G401 (cell line): Measurements from ENCODE around the gene CROCC. TPM values are rescaled to one million over a fixed set of nuclear protein-coding genes. Genes with fewer than 3 reads are reported as not detected.
"Not testable (repeated sequence)": the region's sequence is repeated elsewhere in the genome, so short reads cannot be mapped to it uniquely, and the experiment has no call there.

Experiments used
- DNase-seq: peaks from one replicate; pipeline ENCODE4 v3.0.0-alpha.2; 2015; ENCODE audit warnings: low spot score
- in situ Hi-C: cut with HindIII; loops from 2 replicates; pipeline ENCODE4 v1.10.0; 2016; ENCODE audit warnings: low sequenced_read_pairs, mixed read lengths
- total RNA-seq: library from RNA; depleted of rRNA; stranded (reverse); fragments of >200 nt; shearing (Covaris generic); gene quantifications from 2 replicates; pipeline ENCODE4 v1.2.3, GENCODE V29; 2014

CROCC gene
- total RNA-seq, 1 experiment from 2014 or later: 29.7 TPM

DNA sequence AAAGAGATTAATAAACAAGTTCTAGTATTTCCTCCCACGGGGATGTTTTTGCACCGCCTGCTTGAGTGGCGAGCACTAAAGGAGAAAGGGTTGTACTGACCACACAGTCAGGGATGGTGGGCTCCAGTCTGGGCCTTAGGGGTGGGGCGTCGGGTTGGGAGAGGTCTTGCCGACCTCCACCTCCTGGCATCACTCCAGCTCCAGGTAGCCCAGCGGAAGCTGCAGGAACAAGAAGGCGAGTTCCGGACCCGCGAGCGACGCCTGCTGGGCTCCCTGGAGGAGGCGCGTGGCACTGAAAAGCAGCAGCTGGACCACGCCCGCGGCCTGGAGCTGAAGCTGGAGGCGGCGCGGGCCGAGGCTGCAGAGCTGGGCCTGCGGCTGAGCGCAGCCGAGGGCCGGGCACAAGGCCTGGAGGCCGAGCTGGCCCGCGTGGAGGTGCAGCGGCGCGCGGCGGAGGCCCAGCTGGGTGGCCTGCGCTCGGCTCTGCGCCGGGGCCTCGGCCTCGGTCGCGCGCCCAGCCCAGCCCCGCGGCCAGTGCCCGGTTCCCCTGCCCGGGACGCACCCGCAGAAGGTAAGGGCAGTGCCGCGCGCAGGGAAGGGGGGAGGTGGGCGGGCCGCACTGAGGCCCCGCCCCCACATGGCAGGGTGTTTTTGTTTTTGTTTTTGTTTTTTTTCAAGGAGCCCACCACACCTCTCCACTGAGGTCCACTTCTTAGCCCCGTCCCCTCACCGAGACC lies 39.0 kb downstream of the CROCC start:
- DNase-seq: peak; percentile 41
- in situ Hi-C loops: no loop called here

DNA sequence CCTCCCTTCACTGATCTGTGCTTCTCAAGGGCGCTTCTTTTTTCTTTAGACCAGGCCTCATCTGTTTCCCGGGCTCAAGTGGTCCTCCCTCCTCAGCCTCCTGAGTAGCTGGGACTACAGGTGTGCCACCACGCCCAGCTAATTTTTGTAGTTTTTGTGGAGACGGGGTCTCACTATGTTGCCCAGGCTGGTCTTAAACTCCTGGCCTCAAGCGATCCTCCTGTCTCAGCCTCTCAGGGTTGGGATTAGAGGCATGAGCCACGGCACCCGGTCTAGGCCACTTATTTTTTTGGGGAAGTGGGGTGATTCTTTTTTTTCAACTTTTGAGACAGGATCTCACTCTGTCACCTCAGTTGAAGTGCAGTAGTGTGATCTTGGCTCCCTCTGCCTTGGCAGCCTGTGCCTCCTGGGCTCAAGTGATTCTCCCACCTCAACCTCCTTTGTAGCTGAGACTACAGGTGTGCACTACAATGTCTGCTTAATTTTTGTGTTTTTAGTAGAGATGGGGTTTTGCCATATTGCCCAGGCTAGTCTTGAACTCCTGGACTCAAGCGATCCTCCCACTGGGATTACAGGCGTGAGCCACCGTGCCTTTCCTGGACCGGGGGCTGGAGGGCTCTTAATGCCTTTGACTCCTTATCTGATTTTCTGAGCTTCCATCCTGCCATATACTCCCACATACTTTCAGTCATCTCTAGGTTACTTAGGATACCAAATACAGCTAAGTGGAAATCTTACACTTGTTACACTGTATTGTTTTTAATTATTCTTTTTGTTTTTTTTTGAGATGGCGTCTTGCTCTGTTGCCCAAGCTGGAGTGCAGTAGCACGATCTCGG lies 39.8 kb downstream of the CROCC start:
- in situ Hi-C loops: no loop called here
- DNase-seq: no peak

DNA sequence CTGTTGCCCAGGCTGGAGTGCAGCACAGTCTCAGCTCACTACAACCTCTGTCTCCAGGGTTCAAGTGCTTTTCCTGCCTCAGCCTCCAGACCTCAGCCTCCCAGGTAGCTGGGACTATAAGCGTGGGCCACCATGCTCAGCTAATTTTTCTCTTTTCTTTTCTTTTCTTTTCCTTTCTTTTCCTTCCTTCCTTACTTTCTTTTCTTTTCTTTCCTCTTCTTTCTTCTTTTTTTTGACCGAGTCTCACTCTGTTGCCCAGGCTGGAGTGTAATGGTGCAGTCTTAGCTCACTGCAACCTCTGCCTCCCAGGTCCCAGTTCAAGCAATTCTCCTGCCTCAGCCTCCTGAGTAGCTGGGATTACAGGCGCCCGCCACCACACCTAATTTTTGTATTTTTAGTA lies 42.4 kb downstream of the CROCC start:
- DNase-seq, in situ Hi-C loops: not testable (repeated sequence)

DNA sequence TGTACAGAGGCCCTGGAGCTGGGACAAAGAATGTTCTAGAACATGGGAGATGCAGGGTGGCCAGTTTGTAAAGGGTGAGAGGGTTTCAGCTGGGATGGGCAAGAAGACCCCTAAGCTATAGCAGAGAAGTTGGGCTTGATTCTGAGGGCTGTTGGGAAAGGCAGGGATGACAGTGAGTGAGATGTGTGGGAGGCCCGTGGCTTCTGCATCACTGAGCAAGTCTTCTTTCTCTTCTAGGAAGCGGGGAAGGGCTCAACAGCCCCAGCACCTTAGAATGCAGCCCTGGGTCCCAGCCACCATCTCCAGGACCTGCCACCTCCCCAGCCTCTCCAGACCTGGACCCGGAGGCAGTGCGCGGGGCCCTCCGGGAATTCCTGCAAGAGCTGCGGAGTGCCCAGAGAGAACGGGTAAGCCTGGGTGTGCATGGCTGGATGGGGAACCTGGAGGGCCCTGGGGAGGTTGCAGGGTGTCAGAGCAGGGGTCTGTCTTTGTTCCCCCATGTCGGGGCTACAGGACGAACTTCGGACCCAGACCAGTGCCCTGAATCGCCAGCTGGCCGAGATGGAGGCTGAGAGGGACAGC lies 43.8 kb downstream of the CROCC start:
- DNase-seq: no peak
- in situ Hi-C loops: no loop called here

DNA sequence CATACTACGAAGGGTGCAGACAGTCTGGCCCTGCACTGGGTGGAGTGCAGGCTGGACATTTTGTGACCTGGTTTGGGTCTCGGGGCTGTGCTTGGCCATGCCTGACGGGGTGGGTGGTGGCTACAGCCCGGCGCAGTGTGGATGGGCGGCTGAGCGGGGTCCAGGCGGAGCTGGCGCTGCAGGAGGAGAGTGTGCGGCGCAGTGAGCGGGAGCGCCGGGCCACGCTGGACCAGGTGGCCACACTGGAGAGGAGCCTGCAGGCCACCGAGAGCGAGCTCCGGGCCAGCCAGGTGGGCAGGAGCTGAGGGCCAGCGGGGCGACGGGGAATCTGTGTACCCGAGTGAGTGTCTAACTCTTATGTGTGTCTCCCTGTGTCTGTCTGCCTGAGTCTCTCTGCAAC lies 44.6 kb downstream of the CROCC start:
- DNase-seq: no peak
- in situ Hi-C loops: no loop called here

DNA sequence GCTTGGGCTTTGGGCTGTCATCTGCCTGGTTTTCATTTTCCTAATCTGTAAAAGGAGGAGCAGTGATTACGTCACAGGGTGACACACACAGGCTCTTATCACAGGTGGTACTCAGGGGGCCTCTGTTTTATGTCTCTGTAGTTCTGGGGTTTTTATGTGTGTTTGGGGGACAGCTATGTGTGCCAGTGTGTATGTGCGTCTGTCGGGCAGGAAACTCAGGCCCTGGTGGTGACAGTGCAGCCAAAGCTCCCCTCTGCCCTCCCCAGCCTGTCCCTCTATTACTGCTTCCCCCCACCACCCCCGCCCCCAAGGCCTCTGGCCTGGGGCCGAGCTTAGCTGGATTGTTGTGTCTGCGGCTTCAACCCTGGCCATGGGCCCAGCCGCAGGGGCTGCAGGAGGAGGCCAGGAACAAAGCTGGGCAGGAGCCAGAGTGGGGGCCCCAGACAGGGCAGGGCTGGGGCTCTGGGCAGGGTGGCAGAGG lies 45.4 kb downstream of the CROCC start:
- no peak for DNase-seq
- in situ Hi-C loops: no loop called here

DNA sequence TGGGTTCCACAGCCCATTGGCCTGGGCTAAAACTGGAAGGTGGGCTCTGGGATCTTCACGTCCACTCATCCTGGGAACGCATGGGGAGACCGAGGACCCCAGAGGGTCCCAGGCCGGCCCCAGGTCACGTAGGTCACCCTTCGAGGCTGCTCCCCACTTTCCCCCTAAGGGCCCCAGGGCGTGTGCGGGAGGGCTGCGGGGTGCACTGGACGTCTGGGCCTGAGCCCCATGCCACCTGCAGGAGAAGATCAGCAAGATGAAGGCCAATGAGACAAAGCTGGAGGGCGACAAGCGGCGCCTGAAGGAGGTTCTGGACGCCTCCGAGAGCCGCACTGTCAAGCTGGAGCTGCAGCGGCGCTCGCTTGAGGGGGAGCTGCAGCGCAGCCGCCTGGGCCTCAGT lies 46.2 kb downstream of the CROCC start:
- DNase-seq: no peak
- in situ Hi-C loops: no loop called here

DNA sequence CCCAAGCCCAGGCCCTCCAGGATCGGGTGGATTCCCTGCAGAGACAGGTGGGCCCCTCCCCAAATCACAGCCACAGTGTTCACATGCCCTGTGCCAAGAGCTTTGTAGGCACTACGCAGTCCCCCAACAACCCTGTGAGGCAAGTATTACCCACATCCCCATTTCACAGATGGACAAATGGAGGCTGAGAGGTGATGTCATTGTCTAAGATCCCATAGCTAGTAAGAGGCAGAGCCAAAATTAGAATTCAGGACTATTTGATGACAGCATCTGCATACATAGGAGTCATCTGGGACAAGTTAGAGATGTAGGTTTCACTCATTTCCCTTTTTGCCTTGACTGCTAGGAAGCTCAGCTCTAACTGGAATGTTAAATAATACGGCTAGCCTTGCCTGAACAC lies 46.6 kb downstream of the CROCC start:
- in situ Hi-C loops: no loop called here
- DNase-seq: no peak

DNA sequence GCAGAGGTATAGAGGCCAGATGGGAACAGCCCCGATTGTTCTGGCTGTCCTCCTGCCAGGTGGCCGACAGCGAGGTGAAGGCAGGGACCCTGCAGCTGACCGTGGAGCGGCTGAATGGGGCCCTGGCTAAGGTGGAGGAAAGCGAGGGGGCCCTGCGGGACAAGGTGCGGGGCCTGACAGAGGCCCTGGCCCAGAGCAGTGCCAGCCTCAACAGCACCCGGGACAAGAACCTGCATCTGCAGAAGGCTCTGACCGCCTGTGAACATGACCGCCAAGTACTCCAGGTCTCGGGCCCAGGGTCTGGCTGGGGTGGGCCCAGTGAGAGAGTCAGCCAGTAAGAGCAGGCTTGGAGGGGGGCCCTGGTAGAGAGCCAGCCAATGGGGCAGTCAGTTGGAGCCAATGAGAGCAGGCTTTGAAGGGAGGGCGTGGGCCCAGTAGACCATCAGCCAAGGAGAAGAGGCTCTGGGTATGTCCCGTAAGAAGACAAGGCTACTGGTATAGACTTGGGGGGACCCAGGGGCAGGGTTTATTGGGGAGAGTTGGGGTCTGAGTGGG lies 47.4 kb downstream of the CROCC start:
- DNase-seq: no peak
- in situ Hi-C loops: no loop called here

DNA sequence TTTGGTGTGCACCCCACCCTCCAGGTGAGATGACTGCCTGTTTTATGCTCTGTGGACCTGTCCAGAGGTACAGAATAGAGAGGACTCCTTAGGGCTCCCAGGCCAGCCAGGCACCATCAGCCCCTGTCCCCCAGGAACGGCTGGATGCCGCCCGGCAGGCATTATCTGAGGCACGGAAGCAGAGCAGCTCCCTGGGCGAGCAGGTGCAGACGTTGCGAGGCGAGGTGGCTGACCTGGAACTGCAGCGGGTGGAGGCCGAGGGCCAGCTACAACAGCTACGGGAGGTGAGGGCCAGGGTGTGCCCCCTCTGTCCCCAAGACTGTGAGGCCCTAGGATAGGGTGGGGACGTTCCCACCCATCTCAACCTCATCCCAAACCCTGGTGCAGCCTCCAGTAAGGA lies 47.9 kb downstream of the CROCC start:
- in situ Hi-C loops: loop anchor here (5.0 kb wide), 1 partner anchor 73 kb away; no protein-coding TSS in a partner anchor
- DNase-seq: no peak

DNA sequence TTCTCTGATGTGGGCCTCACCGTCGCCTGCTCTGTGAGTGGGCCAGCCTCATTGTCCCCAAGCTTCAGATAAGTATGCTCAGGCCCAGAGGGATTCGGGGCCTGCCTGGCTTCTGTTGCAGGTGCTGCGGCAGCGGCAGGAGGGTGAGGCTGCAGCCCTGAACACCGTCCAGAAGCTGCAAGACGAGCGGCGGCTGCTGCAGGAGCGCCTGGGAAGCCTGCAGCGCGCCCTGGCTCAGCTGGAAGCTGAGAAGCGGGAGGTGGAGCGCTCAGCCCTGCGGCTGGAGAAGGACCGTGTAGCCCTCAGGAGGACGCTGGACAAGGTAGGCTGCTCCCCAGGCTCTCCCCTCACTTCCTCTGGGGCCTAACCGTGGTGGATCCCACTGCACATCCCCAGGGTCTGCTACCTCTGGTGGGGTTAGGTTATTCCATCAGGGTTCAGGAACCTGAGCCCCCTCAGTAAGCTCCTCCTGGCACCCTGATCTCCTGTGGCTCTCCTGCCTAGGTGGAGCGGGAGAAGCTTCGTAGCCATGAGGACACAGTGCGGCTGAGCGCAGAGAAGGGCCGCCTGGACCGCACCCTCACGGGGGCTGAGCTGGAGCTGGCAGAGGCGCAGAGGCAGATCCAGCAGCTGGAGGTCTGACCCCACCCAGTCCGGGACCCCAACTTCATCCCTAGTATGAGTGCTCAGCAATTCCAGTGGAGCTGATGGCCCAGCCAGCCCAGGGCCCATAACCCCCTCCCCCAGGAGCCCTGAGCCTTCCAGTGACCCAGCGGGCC lies 48.6 kb downstream of the CROCC start:
- in situ Hi-C loops: loop anchor here (5.0 kb wide), 1 partner anchor 72 kb away; no protein-coding TSS in a partner anchor
- DNase-seq: no peak

DNA sequence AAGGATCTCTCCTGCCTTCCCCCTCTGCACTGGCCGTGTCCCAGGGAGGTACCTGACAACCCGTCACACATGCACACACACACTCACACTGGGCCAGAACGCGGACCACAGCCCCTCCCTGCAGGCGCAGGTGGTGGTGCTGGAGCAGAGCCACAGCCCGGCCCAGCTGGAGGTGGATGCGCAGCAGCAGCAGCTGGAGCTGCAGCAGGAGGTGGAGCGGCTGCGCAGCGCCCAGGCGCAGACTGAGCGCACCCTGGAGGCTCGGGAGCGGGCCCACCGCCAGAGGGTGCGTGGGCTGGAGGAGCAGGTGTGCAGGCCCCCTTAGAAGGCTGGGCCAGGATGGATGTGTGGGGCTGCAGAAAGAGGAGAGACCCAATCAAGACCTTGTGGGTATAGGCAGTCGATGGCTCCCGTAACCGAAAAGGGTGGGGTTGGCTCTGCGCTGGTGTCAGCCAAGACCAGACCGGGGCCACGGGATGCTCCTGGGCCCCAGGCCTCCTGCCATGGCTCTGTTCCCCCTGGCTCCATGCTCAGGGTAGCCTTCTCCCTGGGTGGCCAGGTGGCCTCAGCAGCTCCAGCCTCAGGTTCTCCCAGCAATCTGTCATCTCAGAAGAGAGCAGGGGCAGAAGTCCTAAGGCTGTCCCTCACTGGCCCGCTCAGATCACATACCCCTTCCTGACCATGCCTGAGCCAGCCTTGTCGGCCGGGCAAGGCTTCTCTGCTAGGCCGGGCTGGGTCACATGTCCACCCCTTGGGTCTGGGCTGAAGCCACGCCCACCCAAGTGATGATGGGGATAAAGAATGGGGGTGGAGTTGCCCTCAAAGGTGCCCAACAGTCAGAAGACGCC lies 49.8 kb downstream of the CROCC start:
- DNase-seq: peak; percentile 46
- in situ Hi-C loops: loop anchor here (5.0 kb wide), 1 partner anchor 71 kb away; no protein-coding TSS in a partner anchor

DNA sequence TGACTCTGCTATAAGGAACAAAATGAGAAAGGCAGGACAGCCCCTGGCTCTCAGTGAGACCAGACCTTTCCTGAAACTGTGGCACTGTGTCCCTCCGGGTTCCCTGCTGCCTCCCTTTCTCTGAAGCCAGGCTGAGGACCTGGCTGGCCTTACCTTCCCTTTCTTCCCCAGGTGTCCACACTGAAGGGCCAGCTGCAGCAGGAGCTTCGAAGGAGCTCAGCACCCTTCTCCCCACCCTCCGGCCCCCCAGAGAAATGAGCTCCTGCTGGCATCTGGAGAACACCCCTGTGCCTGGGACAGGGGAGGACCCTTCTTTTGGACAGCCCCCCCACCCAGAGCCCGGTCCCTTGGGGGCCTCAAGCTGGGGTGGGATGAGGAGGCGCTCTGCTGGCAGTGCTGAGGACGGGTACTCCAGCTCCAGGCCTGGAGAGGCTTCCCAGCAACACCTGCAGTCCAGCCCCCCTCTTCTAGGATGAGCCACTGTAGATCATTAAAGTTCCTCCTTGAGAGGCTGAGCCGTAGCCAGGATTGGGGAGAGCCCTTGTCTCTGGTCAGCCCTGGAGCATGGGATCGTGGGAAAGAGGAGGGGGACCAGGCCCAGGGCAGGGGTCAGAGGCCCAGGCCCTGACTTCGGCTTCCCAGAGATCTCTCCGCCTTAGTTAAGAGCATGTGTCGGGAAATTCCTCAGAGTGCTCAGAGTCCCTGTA lies 50.6 kb downstream of the CROCC start:
- no peak for DNase-seq
- in situ Hi-C loops: loop anchor here (5.0 kb wide), 1 partner anchor 70 kb away; no protein-coding TSS in a partner anchor

DNA sequence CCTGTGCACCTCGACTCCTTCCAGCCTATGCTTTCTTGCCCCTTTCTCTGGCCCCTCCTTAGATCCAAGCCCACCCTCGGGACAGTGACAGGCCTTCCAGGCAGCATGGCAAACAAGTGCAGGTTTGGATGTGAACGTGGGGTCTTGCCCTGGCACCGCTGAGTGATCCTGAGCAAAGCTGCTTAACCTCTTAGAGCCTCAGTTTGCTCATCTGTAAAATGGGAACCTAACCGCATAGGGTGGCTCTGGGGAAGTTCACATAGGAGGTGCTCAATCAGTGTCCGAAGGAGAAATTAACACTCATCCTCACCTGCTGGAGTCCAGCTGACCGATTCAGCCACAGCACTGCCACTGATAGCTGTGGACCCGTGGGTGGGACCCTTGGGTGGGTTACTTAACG lies 51.5 kb downstream of the CROCC start:
- in situ Hi-C loops: loop anchor here (5.0 kb wide), 1 partner anchor 69 kb away; no protein-coding TSS in a partner anchor
- no peak for DNase-seq

DNA sequence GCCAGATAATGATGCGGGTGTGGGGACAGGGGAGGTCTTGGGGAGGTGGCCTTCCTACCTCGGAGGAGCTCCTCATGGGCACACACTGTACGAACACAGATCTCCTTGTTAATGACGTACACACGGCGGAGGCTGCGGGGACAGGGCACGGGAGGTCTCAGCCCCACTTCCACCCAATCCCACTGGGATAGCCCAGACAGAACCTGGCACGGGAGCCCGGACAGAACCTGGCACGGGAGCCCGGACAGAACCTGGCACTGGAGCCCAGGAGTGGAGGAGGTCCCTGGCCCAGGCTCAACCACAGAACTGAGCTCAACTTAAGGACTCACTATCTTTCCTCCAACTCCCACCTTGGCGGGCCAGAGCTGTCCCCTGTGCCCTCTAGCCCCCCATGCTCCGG lies 53.5 kb downstream of the CROCC start:
- in situ Hi-C loops: no loop called here
- no peak for DNase-seq

DNA sequence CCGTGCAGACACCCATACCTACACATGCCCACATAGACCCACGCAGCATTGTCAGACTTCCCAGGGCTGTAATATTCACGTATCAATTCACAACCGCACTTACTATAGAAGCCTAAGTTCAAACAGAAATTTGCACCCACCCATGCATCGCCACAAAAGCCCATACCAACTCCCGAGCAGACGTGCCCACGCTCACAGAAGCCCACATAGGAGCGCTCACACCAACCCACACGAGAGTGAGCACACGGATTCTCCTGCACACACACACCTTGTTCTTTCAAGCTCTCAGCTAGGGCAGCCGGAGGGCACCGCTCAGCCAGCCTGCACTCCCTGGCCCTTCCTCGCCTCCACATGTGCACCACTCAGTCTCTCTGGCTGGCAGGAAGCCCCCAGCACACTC lies 54.1 kb downstream of the CROCC start:
- DNase-seq: no peak
- in situ Hi-C loops: no loop called here

DNA sequence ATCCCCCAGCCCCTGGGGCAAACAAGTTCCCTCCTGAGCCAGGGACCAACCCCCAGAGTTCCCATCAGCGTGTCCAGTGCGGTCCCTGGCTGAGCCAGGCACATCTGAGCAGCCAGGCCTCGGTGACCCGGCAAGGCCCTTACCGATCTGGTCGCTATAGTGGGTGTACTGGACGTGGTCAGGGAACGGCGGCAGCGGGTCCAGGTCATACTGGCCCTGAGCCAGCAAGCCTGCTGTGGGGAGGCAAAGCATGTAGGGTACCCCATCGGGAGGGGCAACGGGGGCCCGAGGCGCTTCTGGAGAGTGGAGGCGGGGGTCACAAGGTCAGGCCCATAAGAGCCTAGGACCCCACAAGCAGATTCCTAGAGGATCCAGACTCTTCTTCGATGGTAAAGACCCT lies 55.2 kb downstream of the CROCC start:
- in situ Hi-C loops: no loop called here

More for the DNA sequence above, 55.2 kb downstream of the CROCC start:
- no peak for DNase-seq
